Measurements from ENCODE around the gene COL1A1.

GRCh38 chr17:50143461-50144176 is 57.8 kb downstream of the COL1A1 start:
- TF ChIP-seq TAF1 (IDR thresholded peaks at IDR 0.05; ENCODE audit: borderline replicate concordance, insufficient read depth, low read length) (no peak), POLR2AphosphoS5 (IDR thresholded peaks at IDR 0.05; ENCODE audit: low read depth, low read length) (no peak), REST (IDR thresholded peaks at IDR 0.05; ENCODE audit: insufficient read depth in 1 of 2, low read depth in 2 of 2, low read length in 2 of 2) (no peak), SIN3A (IDR thresholded peaks at IDR 0.05; ENCODE audit: borderline replicate concordance, insufficient read depth, low read length) (no peak), FOXP2 (optimal IDR thresholded peaks at IDR 0.05; ENCODE audit: borderline replicate concordance, extremely low read depth, extremely low read length, insufficient read depth) (no peak)

Measured in PFSK-1 (cell line).